Esophagus muscularis mucosa (tissue), 3 donors: ENCODE measurements around the gene MEMO1.
"Not testable (repeated sequence)": the region's sequence is repeated elsewhere in the genome, so short reads cannot be mapped to it uniquely, and the experiment has no call there.

Experiments
- POLR2AphosphoS5 ChIP-seq, 2 donors: sonication (generic); formaldehyde crosslinking; IDR thresholded peaks; one replicate each; pipeline ENCODE4 v1.6.1; 2017; ENCODE audit warnings: antibody characterized with exemption in 2 of 2
- TF ChIP-seq, protein P1 (sequence below), 3 experiments: fragments of 200-600 bp in 2 of 3; fragments of 450-650 bp in 1 of 3; sonication (generic) in 2 of 3; IDR thresholded peaks; one replicate each; pipeline ENCODE4 v1.5.1; 2017 to 2019; ENCODE audit warnings: antibody characterized with exemption in 3 of 3, mild to moderate bottlenecking in 2 of 3, moderate library complexity in 1 of 3

GRCh38 chr2:32010280-32010669 is 533 bp downstream of the MEMO1 start:
- TF ChIP-seq, protein P1, sequence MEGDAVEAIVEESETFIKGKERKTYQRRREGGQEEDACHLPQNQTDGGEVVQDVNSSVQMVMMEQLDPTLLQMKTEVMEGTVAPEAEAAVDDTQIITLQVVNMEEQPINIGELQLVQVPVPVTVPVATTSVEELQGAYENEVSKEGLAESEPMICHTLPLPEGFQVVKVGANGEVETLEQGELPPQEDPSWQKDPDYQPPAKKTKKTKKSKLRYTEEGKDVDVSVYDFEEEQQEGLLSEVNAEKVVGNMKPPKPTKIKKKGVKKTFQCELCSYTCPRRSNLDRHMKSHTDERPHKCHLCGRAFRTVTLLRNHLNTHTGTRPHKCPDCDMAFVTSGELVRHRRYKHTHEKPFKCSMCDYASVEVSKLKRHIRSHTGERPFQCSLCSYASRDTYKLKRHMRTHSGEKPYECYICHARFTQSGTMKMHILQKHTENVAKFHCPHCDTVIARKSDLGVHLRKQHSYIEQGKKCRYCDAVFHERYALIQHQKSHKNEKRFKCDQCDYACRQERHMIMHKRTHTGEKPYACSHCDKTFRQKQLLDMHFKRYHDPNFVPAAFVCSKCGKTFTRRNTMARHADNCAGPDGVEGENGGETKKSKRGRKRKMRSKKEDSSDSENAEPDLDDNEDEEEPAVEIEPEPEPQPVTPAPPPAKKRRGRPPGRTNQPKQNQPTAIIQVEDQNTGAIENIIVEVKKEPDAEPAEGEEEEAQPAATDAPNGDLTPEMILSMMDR (IDR thresholded peaks at IDR 0.05): not testable (repeated sequence)
- TF ChIP-seq POLR2AphosphoS5 (IDR thresholded peaks at IDR 0.05): not testable (repeated sequence)
